HG03025 (cell line): ENCODE results near the gene GPR78.

Source experiments
- ATAC-seq: cut with Tn5 transposase; IDR thresholded peaks from one replicate; pipeline ENCODE4 v1.9.1; 2021; ENCODE audit warnings: mild to moderate bottlenecking, moderate library complexity; ENCODE audit not compliant: unreplicated experiment, low FRiP score

Gene GPR78

GRCh38 chr4:8546766-8547107 is 33.5 kb upstream of the GPR78 start:
- ATAC-seq = no peak

GRCh38 chr4:8547108-8547911 is 32.9 kb upstream of the GPR78 start:
- no peak for ATAC-seq

DNA sequence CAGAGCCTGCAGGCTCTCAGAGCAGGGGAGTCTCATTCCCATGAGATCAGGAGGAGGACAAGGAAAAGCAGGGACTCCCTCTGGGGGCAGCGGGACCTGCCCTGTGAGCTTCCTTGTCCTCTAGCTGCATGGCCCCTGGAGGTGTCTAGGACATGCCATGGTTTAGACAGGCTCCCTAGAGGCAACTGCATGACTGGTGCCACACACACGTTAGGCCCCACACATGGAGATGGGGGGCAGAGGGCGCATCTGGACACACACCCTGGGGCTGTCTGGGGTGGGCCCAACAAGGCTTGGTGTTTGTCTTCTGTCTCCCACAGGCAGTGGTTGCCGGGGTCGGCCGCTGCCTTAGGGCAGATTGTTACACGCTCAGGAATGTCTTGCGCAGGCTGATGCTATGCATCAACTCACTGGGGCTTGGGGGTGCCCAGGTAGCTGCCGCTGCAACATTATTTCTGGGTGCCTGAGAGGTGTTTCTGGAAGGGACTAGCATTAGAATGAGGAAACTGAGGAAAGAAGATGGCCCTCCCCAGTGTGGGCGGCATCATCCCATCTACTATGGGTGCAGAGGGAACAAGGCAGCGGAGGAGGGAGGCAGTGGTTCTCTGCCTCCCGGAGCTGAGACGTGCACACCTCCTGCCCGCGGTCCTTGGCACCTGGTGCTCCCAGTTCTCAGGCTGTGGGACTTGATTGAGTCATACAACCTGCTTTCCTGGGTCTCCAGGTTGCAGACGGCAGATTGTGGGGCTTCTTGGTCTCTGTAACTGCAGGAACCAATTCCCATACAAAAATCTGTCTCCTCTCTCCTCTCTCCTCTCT is 32.1 kb upstream of the GPR78 start:
- no peak for ATAC-seq

DNA sequence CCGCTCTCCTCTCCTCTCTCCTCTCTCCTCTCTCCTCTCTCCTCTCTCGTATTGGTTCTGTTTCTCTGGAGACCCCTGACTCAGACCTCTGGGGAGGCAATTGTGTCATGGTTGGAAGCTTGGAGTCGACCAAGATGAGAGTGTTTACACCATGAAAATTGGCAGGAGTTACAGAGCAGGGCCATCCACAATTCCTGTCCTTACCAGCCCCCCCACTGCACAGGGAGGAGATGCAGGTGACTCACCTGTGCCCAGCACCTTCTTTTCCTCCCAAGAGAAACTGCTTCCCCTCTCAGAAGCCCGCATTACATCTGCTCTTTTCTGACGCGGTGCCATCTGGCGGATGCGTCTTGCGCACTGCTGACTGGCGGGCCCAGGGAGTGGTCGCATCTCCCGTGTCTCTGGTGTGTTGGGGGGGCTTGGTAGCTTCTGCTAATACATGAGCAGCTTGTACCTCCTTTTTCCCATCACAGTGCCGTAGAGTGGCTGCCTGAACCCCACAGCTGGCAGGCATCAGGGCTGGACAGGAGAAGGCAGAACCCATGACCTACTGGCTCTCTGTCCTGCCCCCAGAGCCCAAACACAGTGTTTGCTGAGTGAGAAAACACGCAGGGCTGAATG is 31.4 kb upstream of the GPR78 start:
- no peak for ATAC-seq

GRCh38 chr4:8549352-8549931 is 30.8 kb upstream of the GPR78 start:
- ATAC-seq = no peak

GRCh38 chr4:8550691-8551090 is 29.5 kb upstream of the GPR78 start:
- no peak for ATAC-seq

- ATAC-seq = no peak
Observed at GRCh38 chr4:8552024-8552423, 28.2 kb upstream of the GPR78 start.

- ATAC-seq = no peak
Observed at GRCh38 chr4:8552581-8553205, 27.5 kb upstream of the GPR78 start.

- no peak for ATAC-seq
Observed at GRCh38 chr4:8553216-8553615, 27.0 kb upstream of the GPR78 start.

GRCh38 chr4:8553991-8554405 is 26.2 kb upstream of the GPR78 start:
- ATAC-seq = no peak

DNA sequence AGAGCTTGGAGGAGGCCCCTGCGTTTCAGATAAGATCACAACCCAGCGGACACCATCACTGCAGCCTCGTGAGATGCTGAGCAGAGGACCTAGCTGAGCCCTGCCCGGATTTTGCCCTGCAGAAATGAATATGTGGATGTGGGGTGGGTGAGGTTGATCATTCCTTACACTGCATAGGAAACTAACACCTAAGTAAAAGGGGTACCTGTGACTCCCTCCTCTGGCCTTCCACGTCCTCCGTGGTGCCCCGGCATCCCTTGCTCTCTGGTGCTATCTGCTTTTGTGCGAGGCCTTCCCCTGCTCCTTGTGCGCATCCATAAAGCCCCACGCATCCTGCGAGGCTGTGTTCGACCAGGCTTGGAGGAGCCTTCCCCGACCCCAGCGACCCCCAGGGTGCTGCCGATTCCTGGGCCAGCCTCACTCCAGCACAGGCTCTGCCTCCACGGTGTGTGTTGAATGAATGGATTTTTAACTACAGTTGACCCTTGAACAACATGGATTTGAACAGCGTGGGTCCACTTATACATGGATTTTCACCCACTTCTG is 25.6 kb upstream of the GPR78 start:
- ATAC-seq = no peak

DNA sequence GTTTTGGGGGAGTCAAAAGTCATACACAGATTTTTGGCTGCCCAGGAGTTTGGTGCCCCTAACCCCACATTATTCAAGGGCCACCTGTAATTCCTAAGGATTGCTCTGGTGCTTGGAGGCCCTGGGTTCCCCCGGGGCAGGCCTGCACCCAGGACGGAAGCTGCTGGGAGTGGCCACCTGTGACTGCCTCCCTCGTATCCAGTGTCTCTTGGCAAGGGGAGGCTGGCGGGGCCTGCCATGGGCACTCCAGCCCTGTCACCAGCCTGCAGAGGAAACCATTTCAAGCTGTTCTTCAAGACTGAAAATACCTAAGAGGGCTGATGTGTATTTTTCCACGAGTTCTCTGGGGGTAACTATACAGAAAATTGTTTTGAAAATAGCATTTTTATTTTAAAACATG is 24.5 kb upstream of the GPR78 start:
- no peak for ATAC-seq

- ATAC-seq = no peak
Observed at GRCh38 chr4:8556341-8557150, 23.6 kb upstream of the GPR78 start.

GRCh38 chr4:8557151-8558076 is 22.8 kb upstream of the GPR78 start:
- ATAC-seq = no peak

GRCh38 chr4:8558080-8558960 is 21.9 kb upstream of the GPR78 start:
- ATAC-seq = no peak

DNA sequence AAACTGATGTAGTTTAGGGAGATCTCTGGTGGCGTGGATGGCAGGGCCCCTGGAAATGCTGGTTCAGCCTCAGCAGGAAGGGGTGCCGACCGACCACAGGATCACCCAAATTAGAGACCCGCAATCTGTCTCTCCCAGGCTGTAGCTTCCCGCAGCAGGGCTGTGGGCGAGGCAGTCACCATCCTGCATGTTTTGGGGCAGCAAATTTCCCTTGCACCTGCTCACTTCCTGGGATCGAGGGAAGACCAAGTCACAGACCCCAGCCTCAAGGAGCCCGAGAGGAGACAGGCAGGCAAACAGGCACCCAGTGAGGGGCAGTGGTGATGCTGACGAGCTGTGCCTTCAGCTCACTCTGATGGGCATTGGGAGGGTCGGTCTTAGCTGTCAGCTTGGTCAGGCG is 21.2 kb upstream of the GPR78 start:
- ATAC-seq = no peak

DNA sequence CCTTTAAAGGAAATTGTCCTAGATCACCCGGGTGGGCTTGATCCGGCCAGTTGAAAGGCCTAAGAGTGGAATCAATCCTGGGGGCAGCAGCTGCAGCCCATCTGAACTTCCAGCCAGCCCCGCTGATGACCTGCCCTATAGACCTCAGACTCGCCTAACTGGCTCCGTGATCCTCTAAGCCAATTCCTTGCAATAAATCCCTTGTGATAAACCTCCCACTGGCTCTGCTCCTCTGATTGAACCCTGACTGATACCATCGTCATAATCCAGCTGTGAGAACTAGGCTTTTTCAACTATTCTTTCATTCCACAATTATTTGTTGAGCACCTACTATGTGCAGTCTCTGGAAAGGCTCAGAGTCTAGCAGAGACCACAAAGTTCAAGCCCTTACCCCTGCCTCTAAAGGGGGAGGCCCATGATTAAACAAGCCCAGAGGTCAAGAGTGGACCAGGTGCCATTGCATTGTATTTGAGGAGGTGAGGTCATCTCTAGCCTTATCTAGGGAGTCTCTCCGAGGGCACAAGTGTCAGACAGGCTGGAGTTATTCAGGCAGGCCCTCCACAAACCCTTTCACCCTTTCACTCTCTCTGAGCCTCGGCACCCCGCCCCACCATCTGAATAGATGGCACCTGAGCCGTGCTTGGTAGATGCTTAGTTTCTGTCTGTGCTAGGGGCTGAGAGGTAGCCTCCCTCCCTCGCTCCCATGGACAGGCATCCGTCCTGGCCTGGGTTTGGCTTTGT is 20.5 kb upstream of the GPR78 start:
- ATAC-seq = no peak
